ENCODE data around the gene HS2ST1.
"Not testable (repeated sequence)": the region's sequence is repeated elsewhere in the genome, so short reads cannot be mapped to it uniquely, and the experiment has no call there.

Gene HS2ST1

DNA sequence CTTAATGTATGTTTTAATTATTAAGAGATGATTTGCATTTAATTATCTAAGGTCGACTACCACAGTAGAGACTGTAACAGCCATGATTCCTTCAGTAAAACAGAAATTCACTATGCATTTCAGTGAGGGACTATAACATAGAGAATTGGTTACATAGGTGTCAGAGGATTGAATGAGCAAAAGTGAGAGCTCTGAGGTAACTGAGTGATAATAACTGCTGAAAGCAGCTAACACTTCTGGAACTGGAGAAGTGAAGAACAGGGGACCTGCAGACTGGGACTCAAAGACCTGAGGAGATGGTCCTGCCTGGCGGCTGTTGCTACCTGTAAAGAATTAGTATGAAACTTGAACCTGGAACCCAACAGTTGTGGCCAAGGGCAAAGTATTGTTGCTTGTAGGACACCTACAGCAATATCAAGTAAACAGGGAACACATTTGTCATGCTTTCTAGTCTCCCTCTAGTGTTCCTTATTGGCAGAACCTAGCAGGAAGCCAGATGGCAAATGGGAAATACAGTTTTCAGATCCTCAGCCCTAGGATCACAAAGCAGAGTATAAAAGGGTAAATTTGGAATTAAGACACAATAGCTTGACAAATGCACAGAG lies 110.6 kb downstream of the HS2ST1 start:
- peak; percentile 44 for DNase-seq (ENCODE audit: low read depth)
- H3K4me3 ChIP-seq (ENCODE audit: low read depth, low read length), result no peak overlapping the region
- TF ChIP-seq, protein P1, sequence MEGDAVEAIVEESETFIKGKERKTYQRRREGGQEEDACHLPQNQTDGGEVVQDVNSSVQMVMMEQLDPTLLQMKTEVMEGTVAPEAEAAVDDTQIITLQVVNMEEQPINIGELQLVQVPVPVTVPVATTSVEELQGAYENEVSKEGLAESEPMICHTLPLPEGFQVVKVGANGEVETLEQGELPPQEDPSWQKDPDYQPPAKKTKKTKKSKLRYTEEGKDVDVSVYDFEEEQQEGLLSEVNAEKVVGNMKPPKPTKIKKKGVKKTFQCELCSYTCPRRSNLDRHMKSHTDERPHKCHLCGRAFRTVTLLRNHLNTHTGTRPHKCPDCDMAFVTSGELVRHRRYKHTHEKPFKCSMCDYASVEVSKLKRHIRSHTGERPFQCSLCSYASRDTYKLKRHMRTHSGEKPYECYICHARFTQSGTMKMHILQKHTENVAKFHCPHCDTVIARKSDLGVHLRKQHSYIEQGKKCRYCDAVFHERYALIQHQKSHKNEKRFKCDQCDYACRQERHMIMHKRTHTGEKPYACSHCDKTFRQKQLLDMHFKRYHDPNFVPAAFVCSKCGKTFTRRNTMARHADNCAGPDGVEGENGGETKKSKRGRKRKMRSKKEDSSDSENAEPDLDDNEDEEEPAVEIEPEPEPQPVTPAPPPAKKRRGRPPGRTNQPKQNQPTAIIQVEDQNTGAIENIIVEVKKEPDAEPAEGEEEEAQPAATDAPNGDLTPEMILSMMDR (IDR thresholded peaks at IDR 0.05; ENCODE audit: low read depth, low read length), result peak; percentile 45
- TF ChIP-seq MYC (IDR thresholded peaks at IDR 0.05; ENCODE audit: low read depth, low read length), result no peak
- TF ChIP-seq, protein P2, sequence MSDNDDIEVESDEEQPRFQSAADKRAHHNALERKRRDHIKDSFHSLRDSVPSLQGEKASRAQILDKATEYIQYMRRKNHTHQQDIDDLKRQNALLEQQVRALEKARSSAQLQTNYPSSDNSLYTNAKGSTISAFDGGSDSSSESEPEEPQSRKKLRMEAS (IDR thresholded peaks at IDR 0.05; ENCODE audit: low read depth, low read length), result 0 out of 2 replicates have a peak, but pooled peaks have one; percentile 8
- TF ChIP-seq POLR2A (IDR thresholded peaks at IDR 0.05; ENCODE audit: extremely low read depth, insufficient read length), result no peak

DNA sequence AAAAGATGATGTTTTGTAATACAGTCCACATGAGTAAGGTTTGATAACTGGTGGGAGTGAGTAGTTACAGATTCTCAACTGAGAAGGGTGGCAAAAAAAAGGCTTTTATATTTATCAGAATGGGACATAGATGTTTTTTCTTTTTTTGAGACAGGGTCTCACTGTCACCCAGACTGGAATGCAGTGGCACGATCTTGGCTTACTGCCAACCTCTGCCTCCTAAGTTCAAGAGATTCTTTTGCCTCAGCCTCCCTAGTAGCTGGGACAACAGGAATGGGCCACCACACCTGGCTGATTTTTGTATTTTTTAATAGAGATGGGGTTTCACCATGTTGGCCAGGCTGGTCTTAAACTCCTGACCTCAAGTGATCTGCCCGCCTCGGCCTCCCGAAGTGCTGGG lies 113.1 kb downstream of the HS2ST1 start:
- H3K4me3 ChIP-seq (ENCODE audit: low read depth, low read length); DNase-seq (ENCODE audit: low read depth): not testable (repeated sequence)

DNA sequence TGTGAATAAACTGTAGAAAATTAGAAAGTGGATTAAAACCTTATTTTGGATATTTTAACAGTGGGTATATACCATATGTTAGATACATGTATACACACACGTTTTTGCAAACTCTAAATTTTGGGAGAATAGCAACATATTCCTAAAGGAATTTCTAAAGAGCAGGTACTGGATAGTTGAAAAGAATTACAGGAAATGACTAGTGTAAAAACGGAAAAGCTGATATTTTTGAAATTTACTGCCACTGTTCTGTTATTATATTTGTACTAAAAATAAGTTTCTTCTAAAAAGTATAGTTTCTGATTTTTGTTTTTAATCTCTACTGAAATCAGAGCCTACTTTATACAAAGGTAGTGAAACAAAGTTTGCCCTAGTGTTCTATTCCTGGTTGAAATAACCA lies 114.1 kb downstream of the HS2ST1 start:
- TF ChIP-seq, protein P2 (IDR thresholded peaks at IDR 0.05; ENCODE audit: low read depth, low read length), result no peak
- TF ChIP-seq MYC (IDR thresholded peaks at IDR 0.05; ENCODE audit: low read depth, low read length), result no peak
- TF ChIP-seq, protein P1 (IDR thresholded peaks at IDR 0.05; ENCODE audit: low read depth, low read length), result no peak
- DNase-seq (ENCODE audit: low read depth), result no peak
- H3K4me3 ChIP-seq (ENCODE audit: low read depth, low read length), result no peak overlapping the region

DNA sequence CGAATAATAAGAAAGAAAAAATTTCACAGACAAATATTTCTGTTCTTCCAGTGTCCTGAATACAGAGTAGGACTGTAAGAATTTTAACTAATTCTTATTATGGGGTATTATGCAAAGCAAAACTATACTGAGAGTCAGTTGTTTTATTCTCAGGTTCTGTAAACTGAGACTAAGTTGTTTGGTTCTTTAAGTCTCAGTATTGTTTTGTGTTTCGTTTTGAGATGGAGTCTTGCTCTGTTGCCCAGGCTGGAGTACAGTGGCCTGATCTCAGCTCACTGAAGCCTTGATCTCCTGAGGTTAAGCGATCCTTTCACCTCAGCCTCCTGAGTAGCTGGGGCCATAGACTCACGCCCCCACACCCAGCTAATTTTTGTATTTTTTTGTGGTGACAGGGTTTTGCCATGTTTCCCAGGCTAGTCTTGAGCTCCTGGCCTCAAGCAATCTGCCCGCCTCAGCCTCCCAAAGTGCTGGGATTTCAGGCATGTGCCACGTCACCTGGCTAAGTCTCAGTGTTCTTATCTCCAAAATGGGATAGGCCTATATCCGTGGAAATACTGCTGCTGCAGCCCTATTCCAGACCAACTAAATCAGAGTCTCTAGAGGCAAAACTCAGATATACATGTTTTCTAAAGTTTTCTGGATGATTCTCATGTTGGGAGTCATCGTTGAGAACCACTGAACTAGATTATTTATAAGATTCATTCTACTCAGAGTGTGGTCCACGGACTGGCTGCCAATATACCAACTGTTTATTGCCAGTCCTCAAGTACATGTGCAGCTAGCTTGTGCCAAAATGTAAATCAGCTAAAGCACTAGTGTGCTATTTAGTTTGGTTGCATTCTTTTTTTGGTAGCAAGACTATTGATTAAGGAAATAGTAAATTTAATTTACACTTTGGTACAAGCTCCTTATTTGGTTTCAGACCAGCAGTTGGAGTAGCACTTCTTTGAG lies 116.6 kb downstream of the HS2ST1 start:
- TF ChIP-seq, protein P2 (IDR thresholded peaks at IDR 0.05; ENCODE audit: low read depth, low read length), result no peak
- TF ChIP-seq POLR2A (IDR thresholded peaks at IDR 0.05; ENCODE audit: extremely low read depth, insufficient read length) (no peak), MYC (IDR thresholded peaks at IDR 0.05; ENCODE audit: low read depth, low read length) (no peak)
- TF ChIP-seq, protein P1 (IDR thresholded peaks at IDR 0.05; ENCODE audit: low read depth, low read length), result no peak
- DNase-seq (ENCODE audit: low read depth), result no peak
- no peak overlapping the region for H3K4me3 ChIP-seq (ENCODE audit: low read depth, low read length)

DNA sequence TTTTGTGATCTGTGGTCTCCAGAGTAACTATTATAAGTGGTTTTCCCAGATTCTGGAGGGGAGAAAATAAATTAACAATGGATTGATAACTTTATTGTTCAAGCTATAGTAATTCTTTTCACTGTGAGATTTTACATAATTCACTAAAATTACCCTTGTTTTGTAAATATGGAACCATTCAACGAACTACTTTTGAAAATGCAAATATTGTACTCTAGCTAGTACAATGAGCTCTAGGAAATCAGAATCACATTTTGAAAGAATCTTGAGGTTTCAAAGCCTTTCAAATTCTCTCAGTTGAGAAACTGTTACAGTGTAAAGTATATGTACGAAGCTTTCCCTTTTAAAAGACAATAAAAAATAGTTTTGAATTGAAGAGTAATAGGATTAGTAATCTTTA lies 119.9 kb downstream of the HS2ST1 start:
- no peak for DNase-seq (ENCODE audit: low read depth)
- TF ChIP-seq, protein P2 (IDR thresholded peaks at IDR 0.05; ENCODE audit: low read depth, low read length), result no peak
- TF ChIP-seq, protein P1 (IDR thresholded peaks at IDR 0.05; ENCODE audit: low read depth, low read length), result no peak
- TF ChIP-seq MYC (IDR thresholded peaks at IDR 0.05; ENCODE audit: low read depth, low read length), result no peak
- TF ChIP-seq POLR2A (IDR thresholded peaks at IDR 0.05; ENCODE audit: extremely low read depth, insufficient read length), result no peak
- H3K4me3 ChIP-seq (ENCODE audit: low read depth, low read length), result no peak overlapping the region

DNA sequence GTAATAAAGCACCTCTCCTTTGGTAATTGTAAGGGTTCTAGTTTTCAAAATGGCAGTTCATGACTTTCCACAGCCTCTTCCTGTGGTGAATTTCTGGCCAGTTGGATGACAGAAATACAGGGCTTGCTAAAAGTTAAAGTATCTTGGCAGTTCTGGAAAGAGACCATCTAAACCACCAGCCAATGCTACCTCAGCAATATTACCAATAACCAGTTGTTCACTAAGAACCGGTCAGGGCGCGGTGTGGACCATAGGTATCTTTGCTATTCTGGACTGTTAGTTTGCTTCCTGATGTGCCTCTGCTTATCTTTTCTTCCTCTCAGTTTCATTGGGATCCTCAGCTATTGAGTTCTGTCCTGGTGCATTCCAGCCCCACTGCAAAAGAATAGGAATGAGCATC lies 124.7 kb downstream of the HS2ST1 start:
- TF ChIP-seq MYC (IDR thresholded peaks at IDR 0.05; ENCODE audit: low read depth, low read length) (no peak), POLR2A (IDR thresholded peaks at IDR 0.05; ENCODE audit: extremely low read depth, insufficient read length) (no peak)
- TF ChIP-seq, protein P2 (IDR thresholded peaks at IDR 0.05; ENCODE audit: low read depth, low read length), result no peak
- TF ChIP-seq, protein P1 (IDR thresholded peaks at IDR 0.05; ENCODE audit: low read depth, low read length), result no peak

More for the DNA sequence above, 124.7 kb downstream of the HS2ST1 start:
- DNase-seq (ENCODE audit: low read depth), result no peak
- no peak overlapping the region for H3K4me3 ChIP-seq (ENCODE audit: low read depth, low read length)

All from NB4 (cell line).